Colonic mucosa (tissue), 4 donors: ENCODE measurements around the gene KRCC1. TPM values are rescaled to one million over a fixed set of nuclear protein-coding genes. Genes with fewer than 3 reads are reported as not detected.
A peak's percentile ranks its signal among the peaks of the same experiment; 100 is the strongest.

ENCODE experiments used
- DNase-seq: peaks from one replicate; pipeline ENCODE4 v3.0.0-alpha.2; 2020
- H3K27ac ChIP-seq: fragments of 200-600 bp; one replicate; pipeline ENCODE4 v1.8.0; 2021
- H3K27me3 ChIP-seq: fragments of 200-600 bp; one replicate; pipeline ENCODE4 v1.8.0; 2021
- H3K36me3 ChIP-seq: fragments of 200-600 bp; one replicate; pipeline ENCODE4 v1.8.0; 2021
- H3K4me1 ChIP-seq: fragments of 200-600 bp; one replicate; pipeline ENCODE4 v1.8.0; 2021; ENCODE audit warnings: mild to moderate bottlenecking
- H3K4me3 ChIP-seq: fragments of 200-600 bp; one replicate; pipeline ENCODE4 v1.8.0; 2021
- H3K9ac ChIP-seq, 2 donors: one replicate each; pipeline ENCODE4 v1.7.0; 2013; ENCODE audit warnings: control low read depth in 2 of 2, low read depth in 2 of 2, low read length in 2 of 2
- H3K9me3 ChIP-seq: fragments of 200-600 bp; one replicate; pipeline ENCODE4 v1.8.0; 2021
- intact Hi-C: fragments of 100-400 bp; cut with DNase I; formaldehyde crosslinking; loops from one replicate; pipeline ENCODE4 v1.14.1; 2022
- total RNA-seq, 2 donors: library from RNA; stranded (reverse); fragmentation: NEBNext Ultra II Directional in 1 of 2; extraction: Animal tissue kit (Norgen Biotek cat#: 25700) in 1 of 2; gene quantifications; one replicate each; pipeline ENCODE4 v1.2.1, GENCODE V29; 2021
- TF ChIP-seq, protein P1 (sequence below): fragments of 200-600 bp; IDR thresholded peaks from one replicate; pipeline ENCODE4 v1.8.0; 2022; ENCODE audit warnings: antibody characterized with exemption, mild to moderate bottlenecking
- donor health status: healthy.
- donor health status: DM: no; HTN: no; CAD: no.
- donor health status: DM: no; HTN: no; CAD: no.

Gene KRCC1
- total RNA-seq, 2 donors from 2014 or later: 45.6 to 75.8 TPM

DNA sequence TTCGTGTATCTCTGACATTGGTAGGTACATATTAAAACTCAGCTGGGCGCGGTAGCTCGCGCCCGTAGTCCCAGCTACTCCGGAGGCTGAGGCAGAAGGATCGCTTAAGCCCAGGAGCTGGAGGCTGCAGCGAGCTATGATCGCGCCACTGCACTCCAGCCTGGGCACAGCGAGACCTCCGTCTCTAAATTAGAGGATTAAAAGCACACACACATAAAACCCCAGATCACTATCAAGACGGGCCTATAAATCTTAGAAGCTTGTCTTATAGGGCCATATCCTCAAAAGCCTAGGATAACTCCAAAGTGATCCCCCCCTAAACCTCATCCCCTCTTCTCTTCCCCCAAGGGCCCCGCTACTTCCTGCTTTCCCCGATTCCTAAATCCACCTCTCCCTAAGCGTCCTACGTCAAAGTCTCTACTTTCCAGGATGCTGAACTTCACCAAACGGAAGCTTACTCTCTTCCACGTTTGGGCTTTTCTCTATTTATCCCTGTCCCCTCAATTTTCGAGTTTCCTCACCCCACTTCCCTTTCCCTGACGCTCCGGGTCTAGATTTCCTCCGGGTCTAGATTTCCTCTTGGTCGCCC, 707 bp downstream of the KRCC1 start:
- Histone ChIP-seq H3K27me3 (no peaks in the 10 kb centered on the region), H3K27ac (peak overlapping the region; percentile 95), H3K36me3 (no peaks in the 10 kb centered on the region), H3K4me3 (peak overlapping the region; percentile 65), H3K4me1 (peaks cover 10% of the 10 kb centered on the region), H3K9me3 (no peaks in the 10 kb centered on the region), H3K9ac (peak overlapping the region; percentile 89 to 95)
- intact Hi-C loops: no loop called here
- TF ChIP-seq, protein P1, sequence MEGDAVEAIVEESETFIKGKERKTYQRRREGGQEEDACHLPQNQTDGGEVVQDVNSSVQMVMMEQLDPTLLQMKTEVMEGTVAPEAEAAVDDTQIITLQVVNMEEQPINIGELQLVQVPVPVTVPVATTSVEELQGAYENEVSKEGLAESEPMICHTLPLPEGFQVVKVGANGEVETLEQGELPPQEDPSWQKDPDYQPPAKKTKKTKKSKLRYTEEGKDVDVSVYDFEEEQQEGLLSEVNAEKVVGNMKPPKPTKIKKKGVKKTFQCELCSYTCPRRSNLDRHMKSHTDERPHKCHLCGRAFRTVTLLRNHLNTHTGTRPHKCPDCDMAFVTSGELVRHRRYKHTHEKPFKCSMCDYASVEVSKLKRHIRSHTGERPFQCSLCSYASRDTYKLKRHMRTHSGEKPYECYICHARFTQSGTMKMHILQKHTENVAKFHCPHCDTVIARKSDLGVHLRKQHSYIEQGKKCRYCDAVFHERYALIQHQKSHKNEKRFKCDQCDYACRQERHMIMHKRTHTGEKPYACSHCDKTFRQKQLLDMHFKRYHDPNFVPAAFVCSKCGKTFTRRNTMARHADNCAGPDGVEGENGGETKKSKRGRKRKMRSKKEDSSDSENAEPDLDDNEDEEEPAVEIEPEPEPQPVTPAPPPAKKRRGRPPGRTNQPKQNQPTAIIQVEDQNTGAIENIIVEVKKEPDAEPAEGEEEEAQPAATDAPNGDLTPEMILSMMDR: no peak
- DNase-seq: peak; percentile 35

DNA sequence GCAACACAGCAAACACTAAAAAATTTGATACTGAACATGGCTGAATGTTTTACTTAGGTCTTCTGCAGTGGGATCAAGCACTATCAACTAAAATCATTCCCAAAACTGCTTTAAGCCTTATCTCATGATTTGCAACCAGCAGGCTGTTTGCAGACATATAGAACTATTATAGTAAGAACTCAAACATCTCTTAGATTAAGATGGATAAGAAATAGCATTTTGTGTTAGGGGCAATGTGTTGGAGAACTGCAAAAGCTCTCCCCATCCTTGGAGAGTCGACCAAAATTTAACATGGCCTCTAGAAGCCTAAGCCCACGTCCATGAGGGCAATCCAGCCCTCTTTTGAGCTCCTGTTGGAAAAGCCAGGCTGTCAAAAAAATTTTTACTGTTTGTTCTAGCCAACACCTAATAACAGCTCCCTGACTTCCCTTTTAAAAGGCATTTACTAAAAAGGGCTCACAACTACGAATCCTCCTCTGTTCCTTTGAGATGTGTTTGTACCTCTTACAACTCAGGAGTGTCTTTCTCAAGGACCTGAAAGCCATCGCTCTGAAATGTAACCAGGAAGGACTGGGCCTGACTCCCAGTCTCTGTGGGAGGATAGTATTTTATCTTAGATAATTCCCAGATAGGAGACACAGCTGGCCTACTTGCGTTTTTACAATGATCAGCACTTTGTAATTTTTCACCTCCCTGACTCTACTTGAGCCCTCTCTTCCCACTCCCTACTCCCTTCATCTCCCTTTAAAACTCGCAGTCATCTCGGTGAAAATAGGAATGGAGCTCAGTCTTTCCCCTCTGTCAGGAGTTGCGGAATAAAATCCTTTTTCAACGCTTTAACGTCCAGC, 1.4 kb downstream of the KRCC1 start:
- H3K9me3 ChIP-seq: no peaks in the 10 kb centered on the region
- intact Hi-C loops: no loop called here
- TF ChIP-seq, protein P1: no peak
- no peaks in the 10 kb centered on the region for H3K36me3 ChIP-seq
- H3K4me3 ChIP-seq: peak overlapping the region; percentile 65
- H3K9ac ChIP-seq: peak overlapping the region; percentile 89 to 95
- H3K27me3 ChIP-seq: no peaks in the 10 kb centered on the region
- peak overlapping the region; percentile 95 for H3K27ac ChIP-seq
- H3K4me1 ChIP-seq: peaks cover 10% of the 10 kb centered on the region
- no peak for DNase-seq

DNA sequence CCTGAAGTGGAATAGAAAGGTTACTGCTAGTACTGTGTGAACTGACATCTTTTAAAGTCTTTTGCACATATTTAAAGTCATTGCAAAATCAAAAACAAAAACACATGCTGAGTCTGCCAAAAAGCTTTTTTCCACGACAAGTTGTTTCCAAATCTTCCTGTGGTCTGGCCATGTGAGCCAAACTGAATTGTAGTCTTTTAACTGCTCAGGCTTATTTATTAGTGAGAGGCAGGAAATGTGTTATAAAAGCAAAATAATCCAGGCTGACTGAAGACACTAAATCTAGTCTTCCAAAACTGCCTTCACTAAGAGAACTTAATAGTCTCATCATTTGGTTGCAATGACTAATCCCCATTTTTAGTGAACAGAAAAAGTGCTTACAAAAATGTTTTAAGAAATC, 2.3 kb downstream of the KRCC1 start:
- peak overlapping the region; percentile 95 for H3K27ac ChIP-seq
- DNase-seq: no peak
- no peaks in the 10 kb centered on the region for H3K9me3 ChIP-seq
- peaks cover 10% of the 10 kb centered on the region for H3K4me1 ChIP-seq
- TF ChIP-seq, protein P1: no peak
- intact Hi-C loops: no loop called here
- H3K4me3 ChIP-seq: peak overlapping the region; percentile 65
- no peaks in the 10 kb centered on the region for H3K27me3 ChIP-seq
- no peaks in the 10 kb centered on the region for H3K36me3 ChIP-seq
- no peak overlapping the region for H3K9ac ChIP-seq

DNA sequence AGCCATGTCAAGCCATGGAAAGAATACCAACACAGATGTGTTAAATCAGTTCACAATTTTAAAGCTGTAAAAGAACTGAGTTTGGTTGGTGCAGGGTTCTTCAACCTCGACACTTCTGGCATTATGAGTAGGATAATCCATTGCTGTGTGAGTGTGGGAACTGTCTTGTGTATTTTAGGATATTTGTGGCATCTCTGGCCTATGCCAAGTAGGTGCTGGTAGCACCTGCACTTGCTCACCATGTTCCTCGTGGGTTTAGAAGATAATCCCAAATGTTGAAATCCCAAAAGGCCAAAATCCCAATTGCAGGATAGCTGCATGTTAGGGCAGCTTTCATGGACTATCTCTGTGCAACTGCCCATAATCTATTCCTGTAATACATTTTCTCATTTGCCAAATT, 3.8 kb downstream of the KRCC1 start:
- Histone ChIP-seq H3K27me3 (no peaks in the 10 kb centered on the region), H3K27ac (no peak overlapping the region), H3K4me3 (no peak overlapping the region), H3K4me1 (peaks cover 10% of the 10 kb centered on the region), H3K9ac (no peak overlapping the region), H3K36me3 (no peaks in the 10 kb centered on the region), H3K9me3 (no peaks in the 10 kb centered on the region)
- TF ChIP-seq, protein P1: no peak
- DNase-seq: no peak
- intact Hi-C loops: no loop called here

DNA sequence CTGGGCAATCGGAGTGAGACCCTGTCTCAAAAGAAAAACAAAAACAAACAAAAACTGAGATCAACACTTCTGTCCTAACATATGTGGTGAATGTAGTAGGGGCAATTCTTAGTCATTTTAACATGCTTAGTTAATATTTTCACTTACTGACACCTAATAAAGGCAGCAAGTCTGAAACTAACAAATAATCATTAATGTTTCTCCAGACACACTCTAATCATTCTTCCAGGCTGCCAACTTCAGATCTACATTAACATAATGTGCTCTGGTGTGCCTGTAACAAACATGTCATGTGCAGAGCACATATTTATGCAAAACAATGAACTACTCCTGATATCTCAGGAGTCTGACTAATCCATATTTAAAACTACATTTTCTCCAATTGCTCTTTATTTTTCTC, 6.0 kb downstream of the KRCC1 start:
- no peak for DNase-seq
- Histone ChIP-seq H3K27ac (no peak overlapping the region), H3K27me3 (no peaks in the 10 kb centered on the region), H3K4me3 (no peak overlapping the region), H3K9ac (no peak overlapping the region), H3K4me1 (peaks cover 5% of the 10 kb centered on the region), H3K36me3 (no peaks in the 10 kb centered on the region), H3K9me3 (no peaks in the 10 kb centered on the region)
- TF ChIP-seq, protein P1: no peak
- intact Hi-C loops: no loop called here
